Common myeloid progenitor, CD34-positive (primary cell): ENCODE data around the gene ANKRD11.

Experiments
- CTCF ChIA-PET: fragments of 350-600 bp; sonication (Branson Sonifier 250); formaldehyde crosslinking; loops from one replicate; lab custom pipeline; 2021; ENCODE audit warnings: antibody characterized with exemption; lab: Charles Lee
- POLR2A ChIA-PET: fragments of 350-600 bp; sonication (Branson Sonifier 250); formaldehyde crosslinking; loops from one replicate; lab custom pipeline; 2021; ENCODE audit warnings: antibody characterized with exemption; lab: Charles Lee
- DNase-seq, 3 donors: peaks; one replicate each; pipeline versions ENCODE4 v3.0.0 to v3.0.0-alpha.2; 2013
- H3K27ac ChIP-seq, 2 experiments: 1 replicate in 1 of 2; 2 replicates in 1 of 2; pipeline ENCODE4 v1.7.0; 2013; ENCODE audit warnings: inconsistent platforms in 2 of 2, low read length in 2 of 2, mild to moderate bottlenecking in 2 of 2, low read depth in 1 of 2, moderate library complexity in 1 of 2; ENCODE audit not compliant: severe bottlenecking in 2 of 2, insufficient read depth in 1 of 2, poor library complexity in 1 of 2
- H3K27me3 ChIP-seq, 5 experiments: replicated peaks in 2 of 5; 1 replicate in 3 of 5; 2 replicates in 2 of 5; pipeline versions ENCODE4 v1.6.1 to v1.7.0; 2013; ENCODE audit warnings: low read length in 4 of 5, mild to moderate bottlenecking in 2 of 5, moderate library complexity in 2 of 5, inconsistent platforms in 1 of 5; ENCODE audit not compliant: insufficient read depth in 5 of 5, control insufficient read depth in 4 of 5
- H3K36me3 ChIP-seq, 4 experiments: 1 replicate in 2 of 4; 2 replicates in 2 of 4; pipeline versions ENCODE4 v1.6.1 to v1.7.0; 2013; ENCODE audit warnings: low read length in 3 of 4, control low read depth in 1 of 4, mild to moderate bottlenecking in 1 of 4; ENCODE audit not compliant: control insufficient read depth in 4 of 4, insufficient read depth in 4 of 4
- H3K4me1 ChIP-seq, 4 experiments: 1 replicate in 3 of 4; 2 replicates in 1 of 4; pipeline versions ENCODE4 v1.6.1 to v1.7.1; 2013; ENCODE audit warnings: low read length in 3 of 4, mild to moderate bottlenecking in 3 of 4, control low read depth in 1 of 4, inconsistent platforms in 1 of 4, moderate library complexity in 1 of 4; ENCODE audit not compliant: control insufficient read depth in 4 of 4, insufficient read depth in 4 of 4; ENCODE audit errors: control extremely low read depth in 1 of 4
- H3K4me3 ChIP-seq, 7 experiments: 1 replicate in 4 of 7; 2 replicates in 3 of 7; pipeline versions ENCODE4 v1.5.1 to v1.7.0; 2013; ENCODE audit warnings: mild to moderate bottlenecking in 7 of 7, low read length in 6 of 7, moderate library complexity in 6 of 7, inconsistent platforms in 2 of 7, low read depth in 2 of 7, control low read depth in 1 of 7; ENCODE audit not compliant: insufficient read depth in 4 of 7, control insufficient read depth in 1 of 7; ENCODE audit errors: extremely low read depth in 1 of 7
- H3K9me3 ChIP-seq, 5 experiments: 1 replicate in 4 of 5; 2 replicates in 1 of 5; pipeline versions ENCODE4 v1.6.1 to v1.7.1; 2013; ENCODE audit warnings: low read length in 4 of 5, mild to moderate bottlenecking in 2 of 5, inconsistent platforms in 1 of 5, low read depth in 1 of 5, moderate library complexity in 1 of 5; ENCODE audit not compliant: control insufficient read depth in 4 of 5, insufficient read depth in 2 of 5; ENCODE audit errors: control extremely low read depth in 1 of 5
- WGBS: methylation state at CpG from one replicate; pipeline ENCODE4 v1.1.5; 2013; ENCODE audit not compliant: insufficient coverage; 5-methylcytosine and 5-hydroxymethylcytosine counted together

ANKRD11 gene

DNA sequence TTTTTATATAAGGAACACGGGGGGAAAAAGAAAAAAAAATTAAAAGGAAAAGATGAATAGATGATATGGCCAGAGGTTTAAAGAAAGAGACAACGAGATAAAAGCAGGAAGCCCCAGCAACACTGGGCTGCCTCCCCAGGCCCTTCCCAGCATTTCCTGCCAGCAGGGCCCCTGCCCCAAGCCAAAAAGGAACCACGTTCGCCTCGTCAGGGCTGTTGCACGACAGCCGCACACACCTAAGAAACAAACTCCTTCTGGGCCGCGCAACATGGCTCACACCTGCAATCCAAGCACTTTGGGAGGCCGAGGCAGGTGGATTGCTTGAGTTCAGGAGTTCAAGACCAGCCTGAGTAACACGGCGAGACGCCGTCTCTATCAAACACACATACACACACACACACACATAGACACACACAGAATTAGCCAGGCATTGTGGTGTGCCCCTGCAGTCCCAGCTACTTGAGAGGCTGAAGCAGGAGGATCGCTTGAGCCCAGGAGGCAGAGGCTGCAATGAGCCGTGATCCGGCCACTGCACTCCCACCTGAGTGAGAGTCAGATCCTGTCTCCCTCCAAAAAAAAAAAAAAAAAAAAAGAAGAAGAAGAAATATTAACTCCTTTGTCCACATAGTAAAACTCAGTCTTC lies 83.0 kb downstream of the ANKRD11 start:
- Histone ChIP-seq H3K27ac (peak overlapping the region in 1 of 2 experiments; percentile 58), H3K4me3 (peak overlapping the region in 4 of 7 experiments; percentile 19 to 45 (median 41)), H3K27me3 (no peaks in the 10 kb centered on the region), H3K4me1 (peaks cover 14 to 91% (median 81%) of the 10 kb centered on the region in 4 experiments), H3K9me3 (no peaks in the 10 kb centered on the region), H3K36me3 (no peaks in the 10 kb centered on the region)
- ChIA-PET POLR2A (no interaction called here), CTCF (interaction anchor here (1.0 to 1.4 kb wide), 3 partner anchors 30 to 72 kb away, joined by 3 read pairs; no protein-coding TSS in a partner anchor)
- peak in 2 of 3 donors; percentile 65 to 71 for DNase-seq
- 1% methylated on average over 10 of the region's 17 CpGs for WGBS

DNA sequence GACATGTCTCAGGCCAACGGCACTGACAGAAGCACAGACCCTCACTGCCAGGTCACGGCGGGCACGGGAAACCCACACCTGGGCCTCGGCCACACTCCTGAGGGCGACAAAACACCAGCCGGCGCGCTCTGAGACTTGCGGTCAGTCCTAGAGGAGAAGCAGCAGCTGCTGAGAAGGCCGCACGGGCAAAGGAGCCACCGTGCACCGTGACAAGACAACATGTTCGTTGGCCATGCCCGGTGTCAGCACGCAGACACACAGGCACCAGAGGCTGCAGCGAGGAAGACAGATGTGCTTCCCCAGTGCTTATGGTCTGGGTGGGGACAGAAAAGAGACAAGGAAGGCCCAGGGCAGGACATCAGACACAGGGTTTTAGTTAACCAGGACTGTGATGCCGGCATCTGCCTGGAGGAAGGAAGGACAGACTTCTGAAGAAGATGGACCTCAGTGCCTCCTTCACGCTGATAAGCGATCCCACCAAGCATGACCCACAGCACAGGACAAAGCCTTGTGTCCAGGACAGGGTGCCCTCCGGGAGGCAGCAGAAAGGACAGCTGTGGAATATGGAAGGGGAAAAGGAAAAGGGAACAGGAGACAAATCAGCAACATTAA lies 84.0 kb downstream of the ANKRD11 start:
- H3K4me1 ChIP-seq: peaks cover 14 to 84% (median 74%) of the 10 kb centered on the region in 4 experiments
- ChIA-PET POLR2A (no interaction called here), CTCF (interaction anchor here (1.0 to 1.7 kb wide), 2 partner anchors 23 to 38 kb away, joined by 3 to 5 read pairs; no protein-coding TSS in a partner anchor)
- no peaks in the 10 kb centered on the region for H3K9me3 ChIP-seq
- H3K27me3 ChIP-seq: no peaks in the 10 kb centered on the region
- 95% methylated on average over 18 of the region's 22 CpGs for WGBS
- DNase-seq: no peak
- H3K4me3 ChIP-seq: no peak overlapping the region
- H3K36me3 ChIP-seq: peaks cover 0 to 2% (median 0%) of the 10 kb centered on the region in 4 experiments
- peak overlapping the region in 1 of 2 experiments; percentile 58 for H3K27ac ChIP-seq

GRCh38 chr16:89404561-89404960 lies 85.8 kb downstream of the ANKRD11 start:
- POLR2A ChIA-PET: no interaction called here
- no peak overlapping the region for H3K4me3 ChIP-seq
- H3K9me3 ChIP-seq: no peaks in the 10 kb centered on the region
- H3K4me1 ChIP-seq: peaks cover 11 to 67% (median 59%) of the 10 kb centered on the region in 4 experiments
- CTCF ChIA-PET: interaction anchor here (1.1 to 1.7 kb wide), 2 partner anchors 21 to 25 kb away, joined by 3 to 5 read pairs; no protein-coding TSS in a partner anchor
- H3K36me3 ChIP-seq: peaks cover 0 to 2% (median 0%) of the 10 kb centered on the region in 4 experiments
- no peak for DNase-seq
- H3K27ac ChIP-seq: no peak overlapping the region
- no peaks in the 10 kb centered on the region for H3K27me3 ChIP-seq
- 97% methylated on average over 6 of the region's 8 CpGs for WGBS

DNA sequence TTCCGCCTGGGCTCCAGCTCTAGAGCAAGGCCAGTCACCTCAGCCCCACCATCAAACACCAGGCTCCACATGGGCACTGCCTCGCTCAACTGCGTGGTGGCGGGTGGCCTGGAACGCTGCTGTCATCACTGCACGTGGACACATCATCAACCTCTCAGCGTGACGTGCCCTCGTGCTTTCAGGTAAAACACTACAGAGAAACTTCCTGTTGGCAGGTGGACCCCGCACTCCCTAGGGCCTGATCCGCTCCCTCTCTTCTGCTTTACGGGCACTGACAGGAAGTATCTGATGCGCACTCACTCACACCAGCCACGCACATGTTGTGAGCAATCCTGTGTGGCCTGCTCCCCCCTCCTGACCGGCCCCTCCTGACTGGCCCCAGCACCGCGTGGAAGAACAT lies 87.4 kb downstream of the ANKRD11 start:
- CTCF ChIA-PET: interaction anchor here (1.8 to 2.1 kb wide), 2 partner anchors 9 to 17 kb away, joined by 5 read pairs; no protein-coding TSS in a partner anchor
- Histone ChIP-seq H3K36me3 (peaks cover 0 to 3% (median 2%) of the 10 kb centered on the region in 4 experiments), H3K27me3 (no peaks in the 10 kb centered on the region), H3K9me3 (no peaks in the 10 kb centered on the region), H3K4me3 (no peak overlapping the region), H3K27ac (no peak overlapping the region), H3K4me1 (peaks cover 10 to 51% (median 44%) of the 10 kb centered on the region in 4 experiments)
- peak in 2 of 3 donors; percentile 49 to 58 for DNase-seq
- 56% methylated on average over 15 of the region's 17 CpGs for WGBS
- POLR2A ChIA-PET: interaction anchor here (1.0 kb wide), 1 partner anchor 9 kb away, joined by 4 read pairs; no protein-coding TSS in a partner anchor

DNA sequence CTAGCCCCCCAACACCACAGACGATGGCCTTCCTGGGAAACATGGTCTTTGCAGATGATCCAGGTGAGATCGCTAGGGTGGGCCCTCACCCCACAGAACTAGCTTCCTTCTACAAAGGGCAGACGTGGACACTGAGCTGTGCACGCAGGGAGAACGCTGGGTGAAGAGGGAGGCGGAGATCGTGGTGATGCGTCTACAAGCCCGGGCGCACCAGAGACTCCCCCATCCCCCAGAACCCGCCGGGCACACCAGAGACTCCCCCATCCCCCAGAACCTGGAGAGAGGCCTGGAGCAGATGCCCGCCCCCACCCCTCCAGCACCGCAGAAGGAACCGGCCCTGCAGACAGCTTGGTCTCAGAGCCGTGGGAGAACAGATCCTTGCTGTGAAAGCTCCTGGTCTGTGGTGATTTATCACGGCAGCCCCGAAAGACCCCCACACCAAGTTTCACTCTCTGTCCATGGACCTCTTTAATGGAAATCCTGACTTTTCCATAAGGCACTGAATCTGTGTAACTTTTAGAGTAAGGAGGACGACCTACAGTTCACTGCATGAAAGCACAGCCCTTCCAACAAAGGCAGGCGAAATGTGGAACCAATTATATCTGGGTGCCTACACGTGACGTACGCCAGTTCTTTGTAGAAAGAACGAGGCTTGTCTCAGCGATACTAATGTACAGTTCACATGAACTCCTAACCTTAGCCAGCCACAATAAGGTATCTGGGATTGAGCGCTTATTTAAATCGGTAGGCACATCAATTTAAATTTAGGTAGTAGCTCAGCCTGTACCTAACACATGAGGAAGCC lies 88.5 kb downstream of the ANKRD11 start:
- H3K4me3 ChIP-seq: no peak overlapping the region
- peaks cover 2 to 5% (median 3%) of the 10 kb centered on the region in 4 experiments for H3K36me3 ChIP-seq
- no peaks in the 10 kb centered on the region for H3K9me3 ChIP-seq
- DNase-seq: no peak
- peaks cover 7 to 40% (median 34%) of the 10 kb centered on the region in 4 experiments for H3K4me1 ChIP-seq
- no peak overlapping the region for H3K27ac ChIP-seq
- POLR2A ChIA-PET: no interaction called here
- 92% methylated on average over 8 of the region's 27 CpGs for whole genome bisulfite sequencing
- no peaks in the 10 kb centered on the region for H3K27me3 ChIP-seq
- CTCF ChIA-PET: interaction anchor here (1.6 to 2.1 kb wide), 2 partner anchors 18 to 128 kb away, joined by 3 to 5 read pairs; no protein-coding TSS in a partner anchor

GRCh38 chr16:89401205-89401604 lies 89.2 kb downstream of the ANKRD11 start:
- 96% methylated on average over 8 of the region's 12 CpGs for WGBS
- Histone ChIP-seq H3K36me3 (peaks cover 2 to 7% (median 4%) of the 10 kb centered on the region in 4 experiments), H3K9me3 (no peaks in the 10 kb centered on the region), H3K27ac (no peak overlapping the region), H3K27me3 (no peaks in the 10 kb centered on the region), H3K4me1 (peaks cover 4 to 34% (median 28%) of the 10 kb centered on the region in 4 experiments), H3K4me3 (no peak overlapping the region)
- ChIA-PET POLR2A (no interaction called here), CTCF (interaction anchor here (1.6 to 2.1 kb wide), 2 partner anchors 19 to 128 kb away, joined by 3 to 5 read pairs; no protein-coding TSS in a partner anchor)
- no peak for DNase-seq
